HL-60 (cell line): Measurements from ENCODE around the gene SDCBP2.

Source experiments
- DNase-seq, 2 experiments: peaks; one replicate each; pipeline ENCODE4 v3.0.0-alpha.2; 2010 to 2020; ENCODE audit warnings: low read depth in 1 of 2, low spot score in 1 of 2
- H3K27ac ChIP-seq: fragments of 250-450 bp; sonication (Bioruptor Pico); replicated peaks from 2 replicates; pipeline ENCODE4 v1.5.1; 2020; ENCODE audit warnings: mild to moderate bottlenecking, moderate library complexity
- H3K27me3 ChIP-seq: fragments of 250-450 bp; sonication (Bioruptor Pico); 2 replicates; pipeline ENCODE4 v1.5.1; 2021; ENCODE audit warnings: mild to moderate bottlenecking, moderate library complexity; ENCODE audit not compliant: insufficient read depth, poor library complexity, severe bottlenecking
- H3K4me3 ChIP-seq: replicated peaks from 2 replicates; pipeline ENCODE4 v1.5.1; 2011; ENCODE audit warnings: mild to moderate bottlenecking, control low read depth, low read length; ENCODE audit not compliant: insufficient read depth
- CTCF ChIP-seq: IDR thresholded peaks from one replicate; pipeline ENCODE4 v1.5.1; 2011; ENCODE audit warnings: low read length, control low read depth, inconsistent platforms; ENCODE audit not compliant: insufficient read depth
- GABPA ChIP-seq: IDR thresholded peaks from 2 replicates; pipeline ENCODE4 v1.6.1; 2012; ENCODE audit warnings: low read depth
- POLR2AphosphoS5 ChIP-seq: IDR thresholded peaks from 2 replicates; pipeline ENCODE4 v1.6.1; 2012; ENCODE audit warnings: low read depth
- SPI1 ChIP-seq: IDR thresholded peaks from 2 replicates; pipeline ENCODE4 v1.6.1; 2012; ENCODE audit warnings: low read depth, mild to moderate bottlenecking, borderline replicate concordance
- TF ChIP-seq, protein P1 (sequence below): IDR thresholded peaks from 2 replicates; pipeline ENCODE4 v1.6.1; 2012; ENCODE audit warnings: low read depth; ENCODE audit not compliant: insufficient replicate concordance

The SDCBP2 gene

DNA sequence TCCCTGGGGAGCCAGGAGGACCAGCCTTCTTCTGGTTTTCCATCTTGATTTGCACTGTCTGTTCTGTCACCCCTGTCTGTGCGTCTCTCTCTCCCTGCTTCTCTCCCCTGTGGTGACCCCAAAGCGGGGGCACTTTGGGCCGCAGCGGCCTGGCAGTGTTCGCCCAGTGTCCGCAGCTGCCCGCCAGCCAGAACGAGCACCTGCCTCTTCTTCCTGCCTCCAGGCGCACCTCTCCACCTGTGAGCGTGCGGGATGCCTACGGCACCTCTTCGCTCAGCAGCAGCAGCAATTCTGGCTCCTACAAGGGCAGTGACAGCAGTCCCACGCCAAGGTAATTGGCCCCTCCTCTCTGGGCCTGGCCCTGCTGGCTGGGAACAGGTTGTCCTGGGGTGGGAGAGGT lies 32.0 kb downstream of the SDCBP2 start:
- TF ChIP-seq SPI1 = no peak
- TF ChIP-seq, protein P1, sequence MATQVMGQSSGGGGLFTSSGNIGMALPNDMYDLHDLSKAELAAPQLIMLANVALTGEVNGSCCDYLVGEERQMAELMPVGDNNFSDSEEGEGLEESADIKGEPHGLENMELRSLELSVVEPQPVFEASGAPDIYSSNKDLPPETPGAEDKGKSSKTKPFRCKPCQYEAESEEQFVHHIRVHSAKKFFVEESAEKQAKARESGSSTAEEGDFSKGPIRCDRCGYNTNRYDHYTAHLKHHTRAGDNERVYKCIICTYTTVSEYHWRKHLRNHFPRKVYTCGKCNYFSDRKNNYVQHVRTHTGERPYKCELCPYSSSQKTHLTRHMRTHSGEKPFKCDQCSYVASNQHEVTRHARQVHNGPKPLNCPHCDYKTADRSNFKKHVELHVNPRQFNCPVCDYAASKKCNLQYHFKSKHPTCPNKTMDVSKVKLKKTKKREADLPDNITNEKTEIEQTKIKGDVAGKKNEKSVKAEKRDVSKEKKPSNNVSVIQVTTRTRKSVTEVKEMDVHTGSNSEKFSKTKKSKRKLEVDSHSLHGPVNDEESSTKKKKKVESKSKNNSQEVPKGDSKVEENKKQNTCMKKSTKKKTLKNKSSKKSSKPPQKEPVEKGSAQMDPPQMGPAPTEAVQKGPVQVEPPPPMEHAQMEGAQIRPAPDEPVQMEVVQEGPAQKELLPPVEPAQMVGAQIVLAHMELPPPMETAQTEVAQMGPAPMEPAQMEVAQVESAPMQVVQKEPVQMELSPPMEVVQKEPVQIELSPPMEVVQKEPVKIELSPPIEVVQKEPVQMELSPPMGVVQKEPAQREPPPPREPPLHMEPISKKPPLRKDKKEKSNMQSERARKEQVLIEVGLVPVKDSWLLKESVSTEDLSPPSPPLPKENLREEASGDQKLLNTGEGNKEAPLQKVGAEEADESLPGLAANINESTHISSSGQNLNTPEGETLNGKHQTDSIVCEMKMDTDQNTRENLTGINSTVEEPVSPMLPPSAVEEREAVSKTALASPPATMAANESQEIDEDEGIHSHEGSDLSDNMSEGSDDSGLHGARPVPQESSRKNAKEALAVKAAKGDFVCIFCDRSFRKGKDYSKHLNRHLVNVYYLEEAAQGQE = no peak
- no peak for TF ChIP-seq CTCF
- TF ChIP-seq POLR2AphosphoS5 = no peak
- TF ChIP-seq GABPA = no peak
- DNase-seq = no peak

DNA sequence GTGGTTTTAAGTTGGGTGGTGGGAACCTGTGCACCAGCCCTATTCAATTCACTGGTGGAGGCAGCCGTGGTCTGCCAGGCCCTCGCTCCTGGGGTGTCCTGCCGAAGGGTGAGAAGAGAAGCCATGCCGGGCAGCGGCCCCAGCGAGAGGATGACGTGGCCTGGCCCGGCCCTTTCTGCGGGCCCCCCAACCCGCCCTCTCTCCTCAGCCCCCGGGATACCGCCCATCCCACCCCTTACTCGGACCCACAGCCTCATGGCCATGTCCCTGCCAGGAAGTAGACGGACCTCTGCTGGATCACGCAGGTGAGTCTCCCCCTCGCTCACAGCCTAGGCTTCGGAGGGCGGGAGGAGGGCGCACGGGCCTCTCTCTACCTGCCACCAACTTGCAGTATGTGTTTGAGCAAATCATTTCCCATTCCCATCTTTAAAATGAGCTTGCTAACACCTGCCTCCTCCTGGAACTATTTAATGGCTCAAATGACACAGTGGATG lies 32.8 kb downstream of the SDCBP2 start:
- H3K27me3 ChIP-seq = peaks cover 3% of the 10 kb centered on the region
- H3K4me3 ChIP-seq = no peak overlapping the region
- TF ChIP-seq GABPA (no peak), SPI1 (no peak), CTCF (no peak), POLR2AphosphoS5 (no peak)
- TF ChIP-seq, protein P1 = no peak
- no peak for DNase-seq
- H3K27ac ChIP-seq = no peak overlapping the region

More for the DNA sequence above, 32.0 kb downstream of the SDCBP2 start:
- Histone ChIP-seq H3K27ac (no peak overlapping the region), H3K27me3 (peaks cover 1% of the 10 kb centered on the region), H3K4me3 (no peak overlapping the region)

GRCh38 chr20:1295276-1295930 lies 33.5 kb downstream of the SDCBP2 start:
- H3K27me3 ChIP-seq = peaks cover 3% of the 10 kb centered on the region
- DNase-seq = no peak
- no peak for TF ChIP-seq CTCF
- TF ChIP-seq GABPA = no peak
- no peak for TF ChIP-seq SPI1
- TF ChIP-seq, protein P1 = no peak
- no peak for TF ChIP-seq POLR2AphosphoS5
- no peak overlapping the region for H3K27ac ChIP-seq
- H3K4me3 ChIP-seq = no peak overlapping the region
